Cardiac muscle cell (in vitro differentiated cells and primary cell): Measurements from ENCODE around the gene SCAANT1. TPM values are rescaled to one million over a fixed set of nuclear protein-coding genes. Genes with fewer than 3 reads are reported as not detected.
A peak's percentile ranks its signal among the peaks of the same experiment; 100 is the strongest.

Experiments
- DNase-seq, 2 donors: peaks; one replicate each; pipeline versions ENCODE4 v3.0.0 to v3.0.0-alpha.2; 2010 to 2017; ENCODE audit warnings: low read depth in 1 of 2, low spot score in 1 of 2
- H3K27ac ChIP-seq: fragments of 200-600 bp; sonication (generic); 2 replicates; pipeline ENCODE4 v1.5.1; 2016
- H3K27me3 ChIP-seq: fragments of 200-600 bp; sonication (generic); 2 replicates; pipeline ENCODE4 v1.6.0; 2016; ENCODE audit warnings: control low read depth
- H3K36me3 ChIP-seq: fragments of 200-600 bp; sonication (generic); 2 replicates; pipeline ENCODE4 v1.5.1; 2016; ENCODE audit warnings: control low read depth
- H3K4me1 ChIP-seq: fragments of 200-600 bp; sonication (generic); 2 replicates; pipeline ENCODE4 v1.8.1; 2017; ENCODE audit warnings: low read depth, mild to moderate bottlenecking, mixed run types
- H3K4me3 ChIP-seq: fragments of 200-600 bp; sonication (generic); 2 replicates; pipeline ENCODE4 v1.5.1; 2016; ENCODE audit warnings: mild to moderate bottlenecking
- H3K9me3 ChIP-seq: fragments of 200-600 bp; sonication (generic); 2 replicates; pipeline ENCODE4 v1.5.1; 2017; ENCODE audit warnings: low read depth, mild to moderate bottlenecking, control low read depth
- CTCF ChIP-seq: IDR thresholded peaks from 2 replicates; pipeline ENCODE4 v1.5.1; 2012; ENCODE audit warnings: low read depth, mild to moderate bottlenecking, low read length
- polyA plus RNA-seq: library from polyadenylated mRNA; unstranded; fragments of >200 nt; fragmentation: Nextera tagmentation; extraction: Ambion mirVana; gene quantifications from 2 replicates; pipeline ENCODE4 v1.2.1, GENCODE V29; 2016
- total RNA-seq: library from RNA; depleted of rRNA; stranded (reverse); fragments of >200 nt; gene quantifications from 2 replicates; pipeline ENCODE4 v1.2.3, GENCODE V29; 2016

Gene SCAANT1
- total and polyA plus RNA-seq, 2 experiments from 2014 or later = not detected

- TF ChIP-seq CTCF = no peak
- H3K27ac ChIP-seq = no peak overlapping the region
These were observed 37.4 kb downstream of the SCAANT1 start for GRCh38 chr3:63874769-63875168.

GRCh38 chr3:63872135-63872924 is 39.9 kb downstream of the SCAANT1 start:
- TF ChIP-seq CTCF = no peak
- H3K36me3 ChIP-seq = no peaks in the 10 kb centered on the region
- H3K27me3 ChIP-seq = no peaks in the 10 kb centered on the region
- no peaks in the 10 kb centered on the region for H3K9me3 ChIP-seq
- H3K4me3 ChIP-seq = no peak overlapping the region
- peaks cover 8% of the 10 kb centered on the region for H3K4me1 ChIP-seq
- no peak overlapping the region for H3K27ac ChIP-seq
- DNase-seq = peak in 1 of 2 donors; percentile 82

More at GRCh38 chr3:63874769-63875168, 37.4 kb downstream of the SCAANT1 start:
- peaks cover 23% of the 10 kb centered on the region for H3K4me1 ChIP-seq
- no peak overlapping the region for H3K4me3 ChIP-seq
- no peaks in the 10 kb centered on the region for H3K27me3 ChIP-seq
- DNase-seq = no peak
- H3K36me3 ChIP-seq = no peaks in the 10 kb centered on the region
- H3K9me3 ChIP-seq = no peaks in the 10 kb centered on the region

- no peak for TF ChIP-seq CTCF
- no peak for DNase-seq
- no peak overlapping the region for H3K27ac ChIP-seq
- H3K4me3 ChIP-seq = no peak overlapping the region
- no peaks in the 10 kb centered on the region for H3K36me3 ChIP-seq
- H3K4me1 ChIP-seq = peaks cover 1% of the 10 kb centered on the region
- no peaks in the 10 kb centered on the region for H3K9me3 ChIP-seq
- no peaks in the 10 kb centered on the region for H3K27me3 ChIP-seq
These were observed 41.6 kb downstream of the SCAANT1 start for GRCh38 chr3:63870615-63871005.

- H3K9me3 ChIP-seq = no peaks in the 10 kb centered on the region
- no peak for TF ChIP-seq CTCF
- H3K27me3 ChIP-seq = no peaks in the 10 kb centered on the region
- H3K4me3 ChIP-seq = no peak overlapping the region
- peaks cover 1% of the 10 kb centered on the region for H3K4me1 ChIP-seq
- no peak overlapping the region for H3K27ac ChIP-seq
- no peaks in the 10 kb centered on the region for H3K36me3 ChIP-seq
- DNase-seq = no peak
These were observed 42.1 kb downstream of the SCAANT1 start for GRCh38 chr3:63869940-63870614.

- Histone ChIP-seq H3K4me1 (peaks cover 13% of the 10 kb centered on the region), H3K4me3 (no peak overlapping the region), H3K9me3 (no peaks in the 10 kb centered on the region), H3K27ac (no peak overlapping the region), H3K27me3 (no peaks in the 10 kb centered on the region), H3K36me3 (no peaks in the 10 kb centered on the region)
- no peak for DNase-seq
- TF ChIP-seq CTCF = no peak
These were observed 45.0 kb downstream of the SCAANT1 start for GRCh38 chr3:63867225-63867624.
